Measurements from ENCODE around the gene PI16. TPM values are rescaled to one million over a fixed set of nuclear protein-coding genes. Genes with fewer than 3 reads are reported as not detected.

PI16 gene
- total RNA-seq, 1 donor: 1.8 TPM

DNA sequence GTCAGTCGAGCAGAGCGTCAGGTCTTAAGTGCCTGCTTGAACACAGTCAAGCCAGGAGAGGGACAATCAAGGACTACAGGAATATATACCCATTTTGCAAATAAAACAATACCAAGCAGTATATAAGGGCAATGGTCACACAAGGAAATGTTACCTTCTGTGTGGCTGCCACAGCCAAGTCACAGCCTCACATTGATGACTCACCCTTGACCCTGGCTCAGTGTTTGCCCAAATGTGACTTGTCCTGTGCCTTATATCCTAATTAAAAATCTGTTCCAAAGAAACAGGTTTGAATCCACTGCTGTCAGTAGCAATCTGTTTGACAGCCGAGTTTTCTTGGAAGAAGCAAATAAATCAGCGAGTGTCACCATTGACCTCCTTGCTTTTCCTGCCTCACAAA, 34.5 kb upstream of the PI16 start:
- H3K4me3 ChIP-seq (ENCODE audit: insufficient read depth, low read length): no peak overlapping the region
- peaks cover 6% of the 10 kb centered on the region for H4K20me1 ChIP-seq (ENCODE audit: insufficient read depth, low read length)
- no peaks in the 10 kb centered on the region for H3K9me3 ChIP-seq (ENCODE audit: low read depth, low read length)
- H3K27me3 ChIP-seq (ENCODE audit: insufficient read depth, low read length): no peaks in the 10 kb centered on the region
- no peaks in the 10 kb centered on the region for H3K79me2 ChIP-seq (ENCODE audit: insufficient read depth, low read length)
- H3K4me2 ChIP-seq (ENCODE audit: insufficient read depth, low read length): no peak overlapping the region
- no peak for TF ChIP-seq CTCF (IDR thresholded peaks at IDR 0.05; ENCODE audit: extremely low read depth, low read depth, low read length)
- no peak overlapping the region for H3K27ac ChIP-seq (ENCODE audit: low read depth, low read length)
- H2AFZ ChIP-seq (ENCODE audit: low read length): no peak overlapping the region
- H3K4me1 ChIP-seq (ENCODE audit: insufficient read depth, low read length): peaks cover 61% of the 10 kb centered on the region
- peaks cover 44% of the 10 kb centered on the region for H3K36me3 ChIP-seq (ENCODE audit: insufficient read depth, low read length)
- no peak for DNase-seq (ENCODE audit: insufficient read length, low spot score, missing footprints)

DNA sequence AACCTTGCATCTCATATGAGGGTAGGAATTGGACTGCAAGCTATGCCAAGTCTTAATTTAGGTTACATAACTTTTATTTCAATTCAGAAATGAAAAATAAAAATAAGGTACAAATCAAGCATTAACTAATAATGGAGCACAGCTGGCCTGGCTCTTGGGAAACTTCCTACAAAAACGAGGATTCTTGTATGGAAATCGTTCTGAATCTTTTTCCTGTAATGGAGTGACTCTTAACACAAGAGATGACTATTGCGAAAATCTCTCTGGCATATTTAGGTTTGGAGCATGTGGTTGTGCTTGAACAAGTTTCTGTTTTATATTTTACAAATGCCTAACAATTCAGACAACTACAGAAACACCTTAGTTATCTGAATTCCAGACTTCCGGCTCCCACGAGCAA, 34.0 kb upstream of the PI16 start:
- Histone ChIP-seq H4K20me1 (ENCODE audit: insufficient read depth, low read length) (peaks cover 6% of the 10 kb centered on the region), H3K4me1 (ENCODE audit: insufficient read depth, low read length) (peaks cover 60% of the 10 kb centered on the region), H3K36me3 (ENCODE audit: insufficient read depth, low read length) (peaks cover 45% of the 10 kb centered on the region), H3K4me3 (ENCODE audit: insufficient read depth, low read length) (no peak overlapping the region), H3K9me3 (ENCODE audit: low read depth, low read length) (no peaks in the 10 kb centered on the region), H3K27ac (ENCODE audit: low read depth, low read length) (no peak overlapping the region), H2AFZ (ENCODE audit: low read length) (no peak overlapping the region), H3K4me2 (ENCODE audit: insufficient read depth, low read length) (no peak overlapping the region), H3K27me3 (ENCODE audit: insufficient read depth, low read length) (no peaks in the 10 kb centered on the region), H3K79me2 (ENCODE audit: insufficient read depth, low read length) (no peaks in the 10 kb centered on the region)
- TF ChIP-seq CTCF (IDR thresholded peaks at IDR 0.05; ENCODE audit: extremely low read depth, low read depth, low read length): no peak
- DNase-seq (ENCODE audit: insufficient read length, low spot score, missing footprints): no peak

DNA sequence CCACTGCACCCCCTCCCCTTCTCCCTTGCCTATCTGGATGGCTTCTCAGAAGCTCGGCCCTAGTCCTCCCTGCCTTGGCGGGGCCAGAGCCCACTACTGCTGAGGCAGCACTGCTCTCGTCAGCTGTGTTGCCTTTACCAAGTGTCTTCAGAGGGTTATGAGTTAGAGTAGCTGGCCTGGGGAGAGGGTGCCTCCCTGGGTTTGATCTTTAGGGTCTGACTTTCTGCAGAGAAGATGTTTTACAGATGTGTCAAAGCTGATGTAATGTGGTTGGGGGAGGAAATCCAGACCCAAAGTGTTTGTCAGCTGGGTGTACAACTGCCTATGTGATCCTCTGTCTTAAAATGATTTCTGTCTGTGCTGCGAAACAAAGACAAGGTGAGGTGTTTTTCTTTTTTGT, 30.4 kb upstream of the PI16 start:
- Histone ChIP-seq H3K36me3 (ENCODE audit: insufficient read depth, low read length) (peaks cover 37% of the 10 kb centered on the region), H4K20me1 (ENCODE audit: insufficient read depth, low read length) (no peaks in the 10 kb centered on the region), H3K4me1 (ENCODE audit: insufficient read depth, low read length) (peaks cover 41% of the 10 kb centered on the region), H3K27me3 (ENCODE audit: insufficient read depth, low read length) (no peaks in the 10 kb centered on the region), H3K27ac (ENCODE audit: low read depth, low read length) (no peak overlapping the region), H3K4me3 (ENCODE audit: insufficient read depth, low read length) (no peak overlapping the region), H3K9me3 (ENCODE audit: low read depth, low read length) (no peaks in the 10 kb centered on the region), H3K79me2 (ENCODE audit: insufficient read depth, low read length) (no peaks in the 10 kb centered on the region), H3K4me2 (ENCODE audit: insufficient read depth, low read length) (no peak overlapping the region), H2AFZ (ENCODE audit: low read length) (no peak overlapping the region)
- TF ChIP-seq CTCF (IDR thresholded peaks at IDR 0.05; ENCODE audit: extremely low read depth, low read depth, low read length): no peak
- DNase-seq (ENCODE audit: insufficient read length, low spot score, missing footprints): no peak

DNA sequence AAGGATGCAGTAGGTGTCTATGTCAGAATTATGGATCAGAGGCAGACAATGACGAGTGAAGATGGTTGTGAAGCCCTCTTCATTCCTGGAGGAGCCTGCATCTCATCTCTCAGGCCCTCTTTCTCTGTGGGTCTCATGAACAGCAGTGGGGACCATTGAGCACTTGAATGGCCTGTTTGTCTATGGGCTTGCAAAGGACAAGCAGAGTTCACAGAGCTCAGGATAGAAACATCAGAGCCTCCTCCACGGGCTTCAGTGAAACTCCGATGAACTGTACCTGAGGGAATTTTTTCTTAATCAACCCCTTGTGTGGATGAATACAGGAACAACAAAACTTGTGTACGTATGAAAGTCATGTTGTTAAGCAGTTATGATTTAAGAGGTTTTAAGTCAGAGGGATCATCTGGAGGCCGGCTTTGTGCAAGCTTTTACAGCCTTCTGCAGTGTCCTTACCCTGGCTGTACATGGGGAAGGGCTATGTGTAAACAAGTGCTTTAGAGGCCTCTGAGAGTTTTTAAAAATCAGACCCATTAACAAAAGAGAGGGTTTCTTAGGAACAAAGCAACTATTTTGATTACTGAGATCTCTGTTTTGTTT, 29.7 kb upstream of the PI16 start:
- Histone ChIP-seq H4K20me1 (ENCODE audit: insufficient read depth, low read length) (no peaks in the 10 kb centered on the region), H3K36me3 (ENCODE audit: insufficient read depth, low read length) (peaks cover 33% of the 10 kb centered on the region), H3K4me1 (ENCODE audit: insufficient read depth, low read length) (peaks cover 41% of the 10 kb centered on the region), H2AFZ (ENCODE audit: low read length) (no peak overlapping the region), H3K27me3 (ENCODE audit: insufficient read depth, low read length) (no peaks in the 10 kb centered on the region), H3K79me2 (ENCODE audit: insufficient read depth, low read length) (no peaks in the 10 kb centered on the region), H3K4me2 (ENCODE audit: insufficient read depth, low read length) (no peak overlapping the region), H3K27ac (ENCODE audit: low read depth, low read length) (no peak overlapping the region), H3K9me3 (ENCODE audit: low read depth, low read length) (no peaks in the 10 kb centered on the region), H3K4me3 (ENCODE audit: insufficient read depth, low read length) (no peak overlapping the region)
- DNase-seq (ENCODE audit: insufficient read length, low spot score, missing footprints): no peak
- TF ChIP-seq CTCF (IDR thresholded peaks at IDR 0.05; ENCODE audit: extremely low read depth, low read depth, low read length): no peak

Data from osteoblast (primary cell).